DMS53 treated with DMSO at 0.1 percent for 48 hours (cell line): ENCODE measurements around the gene TMEM266.

ENCODE experiments used
- DNase-seq: peaks from one replicate; lab custom pipeline; 2025; ENCODE audit not compliant: unreplicated experiment; lab: John Stamatoyannopoulos, UW

TMEM266 gene

DNA sequence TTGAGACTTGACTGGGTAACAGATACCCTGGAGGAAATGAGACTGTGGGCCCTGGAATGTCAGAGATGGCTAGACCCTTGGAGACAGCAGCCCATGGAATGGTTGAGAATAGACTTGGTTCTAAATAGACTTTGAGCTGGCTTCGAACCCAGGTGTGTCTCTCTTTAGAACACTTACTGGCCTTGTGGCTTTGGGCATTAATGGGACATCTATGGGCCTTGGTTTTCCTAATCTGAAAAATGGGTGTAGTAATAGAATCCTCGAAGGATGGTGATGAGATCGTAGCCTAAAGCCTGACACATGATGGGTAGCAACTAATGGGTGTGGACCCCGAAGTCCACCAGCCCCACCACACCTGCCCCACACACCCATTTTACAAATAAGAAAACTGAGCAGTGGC, 119.2 kb downstream of the TMEM266 start:
- DNase-seq: no peak

DNA sequence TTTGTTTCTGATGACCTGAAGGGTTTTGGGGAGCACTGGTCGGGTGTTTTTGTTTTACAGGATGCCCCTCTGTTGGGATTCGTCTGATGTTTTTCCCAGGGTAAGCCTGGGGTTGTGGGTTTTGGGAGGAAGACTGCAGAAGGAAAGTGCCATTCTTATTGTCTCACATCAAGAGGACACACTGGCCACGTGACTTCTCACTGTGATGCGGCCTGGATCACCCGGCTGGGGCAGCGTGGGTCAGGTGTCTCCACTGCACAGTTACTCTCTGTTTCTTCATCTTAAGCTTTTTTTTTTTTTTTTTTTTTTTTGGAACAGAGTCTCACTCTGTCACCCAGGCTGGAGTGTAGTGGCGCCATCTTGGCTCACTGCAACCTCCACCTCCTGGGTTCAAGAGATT, 120.5 kb downstream of the TMEM266 start:
- DNase-seq: no peak

DNA sequence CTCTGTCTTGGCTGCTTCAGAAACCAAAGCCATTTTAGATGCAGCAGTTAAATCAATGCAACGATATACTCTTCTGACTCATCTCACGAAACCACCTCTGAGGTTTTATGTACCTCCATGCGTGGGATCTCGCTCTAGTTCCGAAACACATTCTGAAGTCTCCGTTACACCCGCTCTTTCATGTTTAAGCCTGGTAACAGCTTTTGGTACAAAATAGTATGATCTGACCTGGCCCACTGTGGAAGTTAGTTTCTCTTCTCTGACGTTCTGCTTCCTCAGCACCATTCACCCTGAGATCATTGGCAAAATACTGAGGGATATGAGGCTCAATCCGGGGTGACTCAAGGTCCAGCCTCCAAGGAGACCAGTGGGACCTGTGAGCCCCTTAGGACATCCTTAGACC, 121.9 kb downstream of the TMEM266 start:
- no peak for DNase-seq

DNA sequence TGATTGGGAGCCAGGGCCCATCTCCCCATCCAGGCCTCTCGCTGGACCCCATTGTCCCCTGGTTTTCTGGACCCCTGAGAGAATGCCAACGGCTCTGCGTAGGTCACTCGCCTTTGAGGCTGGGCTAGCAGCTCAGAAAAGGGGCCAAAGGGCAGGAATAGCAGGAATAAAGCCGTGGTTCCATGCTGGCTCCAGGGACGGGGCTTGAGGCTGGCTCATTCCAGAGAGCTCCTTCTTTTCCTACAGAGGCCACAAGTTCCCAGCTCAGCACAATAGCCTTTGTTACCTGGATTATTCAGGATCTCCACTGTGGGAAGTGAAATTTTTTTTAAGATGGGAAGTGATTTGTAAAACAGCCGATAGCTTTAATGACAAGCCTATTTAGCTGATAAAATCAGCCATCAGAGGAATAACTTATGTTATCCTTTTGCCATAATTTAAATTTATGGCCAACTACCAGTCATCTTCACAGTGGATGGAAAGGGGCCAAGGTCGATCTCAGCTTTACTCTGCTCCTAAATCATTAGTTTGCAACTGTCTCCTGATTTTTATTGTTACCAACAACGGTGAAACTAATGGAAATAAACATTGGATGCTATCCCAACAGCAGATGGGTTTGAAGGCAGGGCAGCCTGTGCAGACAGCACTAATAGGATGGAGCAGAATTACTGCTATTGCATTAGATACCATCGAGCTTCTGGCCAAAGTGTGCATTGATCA, 124.3 kb downstream of the TMEM266 start:
- DNase-seq: no peak

DNA sequence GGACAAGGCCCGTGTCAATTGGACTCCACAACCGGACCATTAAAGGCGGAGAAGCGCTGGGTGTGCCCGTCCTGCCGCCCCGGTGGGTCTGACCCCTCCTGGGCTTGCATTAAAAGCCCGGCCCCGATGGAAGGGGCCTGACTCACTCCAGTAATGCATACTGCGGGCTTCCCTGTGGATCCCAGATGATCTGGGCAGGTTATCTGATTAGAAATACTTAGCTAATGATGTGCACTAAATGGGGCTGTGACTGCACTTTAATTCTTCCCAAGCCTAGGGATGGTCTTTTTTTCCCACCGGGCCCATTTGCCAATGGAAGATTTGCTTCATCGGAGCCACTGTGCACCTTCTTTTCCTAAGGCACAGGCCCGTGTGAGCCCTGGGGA, 124.9 kb downstream of the TMEM266 start:
- DNase-seq: no peak

DNA sequence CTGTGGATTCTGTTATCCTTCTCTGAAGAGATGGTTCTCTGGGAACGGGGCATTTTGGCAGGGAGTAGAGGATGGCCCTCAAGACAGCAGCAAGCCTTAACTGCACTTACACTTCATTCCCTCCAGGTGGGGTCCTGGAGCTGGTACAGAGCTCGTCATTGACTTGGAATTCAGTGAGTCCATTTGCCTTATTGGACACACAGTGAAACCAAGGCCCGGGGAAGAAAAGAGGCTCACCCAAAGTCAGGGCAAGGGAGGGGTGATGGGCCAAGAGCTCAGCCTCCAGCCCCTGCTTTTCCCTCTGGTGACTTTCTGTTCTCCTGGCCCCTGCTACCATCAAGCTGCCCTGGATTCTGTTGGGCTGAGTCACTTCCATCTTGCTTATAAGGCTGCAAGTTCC, 125.9 kb downstream of the TMEM266 start:
- DNase-seq: peak; percentile 16

DNA sequence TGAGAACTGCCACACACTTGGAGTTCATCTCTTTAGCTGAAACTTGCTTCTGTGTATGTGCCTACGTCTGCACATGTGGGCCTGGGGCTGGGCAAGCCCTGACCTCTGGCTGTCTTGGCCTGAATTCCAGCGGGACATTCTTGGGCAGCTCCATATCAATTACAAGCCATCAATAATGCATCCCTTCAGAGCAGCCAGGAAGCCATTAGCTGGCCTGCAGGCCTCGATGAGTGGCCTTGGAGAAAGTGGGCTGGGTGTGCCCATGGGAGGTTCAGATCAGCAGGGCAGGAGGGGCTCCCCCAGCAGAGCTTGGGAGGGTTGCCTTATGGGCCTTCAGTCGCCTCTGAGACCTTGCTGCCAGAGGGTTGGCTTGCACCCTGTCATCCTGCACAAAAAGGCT, 127.4 kb downstream of the TMEM266 start:
- no peak for DNase-seq

DNA sequence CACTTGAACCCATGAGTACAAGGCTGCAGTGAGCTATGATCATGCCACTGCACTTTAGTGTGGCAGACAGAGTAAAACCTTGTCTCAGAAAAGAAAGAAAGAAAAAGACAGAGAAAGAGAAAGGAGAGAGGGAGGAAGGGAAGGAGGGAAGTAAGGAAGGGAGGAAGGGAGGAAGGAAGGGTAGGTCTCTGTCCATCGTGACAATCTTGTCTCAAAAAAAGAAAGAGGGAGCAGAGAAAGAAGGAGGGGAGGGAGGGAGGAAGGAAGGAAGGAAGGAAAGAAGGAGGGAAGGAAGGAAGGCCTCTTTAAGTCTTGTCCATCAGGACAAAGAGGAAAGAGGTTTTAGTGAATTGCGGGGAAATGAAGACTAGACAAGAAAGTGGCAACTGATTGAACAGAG, 129.3 kb downstream of the TMEM266 start:
- DNase-seq: no peak

DNA sequence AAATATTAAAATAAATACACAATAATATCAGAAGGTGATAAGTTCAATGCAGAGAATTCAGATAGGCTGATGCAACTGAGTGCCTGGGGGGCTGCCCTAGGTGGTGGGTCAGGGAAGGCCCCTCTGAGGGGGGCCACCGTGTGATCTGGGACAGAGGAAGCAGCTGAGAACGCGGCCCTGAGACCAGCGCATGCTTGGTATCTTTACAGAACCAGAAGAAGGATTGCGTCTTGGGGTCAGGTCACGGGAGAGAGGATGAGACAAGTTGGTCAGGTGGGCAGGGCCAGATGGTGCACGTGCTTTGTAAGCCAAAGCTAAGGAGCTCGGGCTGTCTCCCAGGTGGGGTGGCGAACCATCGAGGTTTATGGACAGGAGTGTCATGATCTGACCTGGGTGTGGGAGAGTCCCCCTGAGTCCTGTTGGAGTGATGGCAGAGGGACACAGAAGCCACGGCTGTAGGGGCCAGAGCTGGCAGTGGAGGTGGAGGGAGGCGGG, 130.3 kb downstream of the TMEM266 start:
- DNase-seq: no peak

DNA sequence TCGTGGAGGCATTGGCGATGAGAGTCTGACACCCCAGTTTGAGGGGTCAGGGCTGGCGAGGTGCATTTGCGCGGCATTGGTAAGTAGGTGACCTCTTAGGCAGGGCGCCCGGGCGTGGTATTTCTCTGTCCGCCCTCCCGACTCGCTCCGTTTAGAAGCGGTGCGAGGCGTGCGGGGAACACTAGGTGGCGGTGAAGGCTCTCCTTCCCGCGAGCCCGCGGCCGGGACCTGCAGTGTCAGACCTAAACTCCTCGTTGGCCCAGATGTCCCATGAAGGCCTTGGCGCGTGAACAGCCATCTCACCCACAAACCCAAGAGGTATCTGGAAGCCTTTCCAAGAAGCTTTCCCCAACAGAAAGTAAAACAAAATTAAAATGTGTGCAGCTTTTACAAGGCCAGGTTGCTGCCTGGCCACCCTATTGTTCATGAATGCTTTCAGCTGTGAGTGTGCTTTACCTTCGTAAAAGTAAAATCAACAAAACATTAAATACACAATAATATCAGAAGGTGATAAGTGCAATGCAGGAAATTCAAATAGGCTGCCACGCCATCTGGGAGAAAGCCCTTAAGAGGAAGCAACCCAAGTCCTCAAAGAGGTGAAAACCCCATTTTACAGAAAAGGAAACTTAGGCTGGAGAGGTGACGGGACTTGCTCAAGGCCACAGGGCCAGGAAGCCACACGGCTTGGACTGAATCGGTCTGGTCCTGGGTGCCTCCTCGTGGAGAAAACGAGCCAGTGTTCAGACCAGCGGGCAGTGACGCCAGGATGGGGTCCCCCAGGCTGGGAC, 131.2 kb downstream of the TMEM266 start:
- DNase-seq: peak; percentile 51

DNA sequence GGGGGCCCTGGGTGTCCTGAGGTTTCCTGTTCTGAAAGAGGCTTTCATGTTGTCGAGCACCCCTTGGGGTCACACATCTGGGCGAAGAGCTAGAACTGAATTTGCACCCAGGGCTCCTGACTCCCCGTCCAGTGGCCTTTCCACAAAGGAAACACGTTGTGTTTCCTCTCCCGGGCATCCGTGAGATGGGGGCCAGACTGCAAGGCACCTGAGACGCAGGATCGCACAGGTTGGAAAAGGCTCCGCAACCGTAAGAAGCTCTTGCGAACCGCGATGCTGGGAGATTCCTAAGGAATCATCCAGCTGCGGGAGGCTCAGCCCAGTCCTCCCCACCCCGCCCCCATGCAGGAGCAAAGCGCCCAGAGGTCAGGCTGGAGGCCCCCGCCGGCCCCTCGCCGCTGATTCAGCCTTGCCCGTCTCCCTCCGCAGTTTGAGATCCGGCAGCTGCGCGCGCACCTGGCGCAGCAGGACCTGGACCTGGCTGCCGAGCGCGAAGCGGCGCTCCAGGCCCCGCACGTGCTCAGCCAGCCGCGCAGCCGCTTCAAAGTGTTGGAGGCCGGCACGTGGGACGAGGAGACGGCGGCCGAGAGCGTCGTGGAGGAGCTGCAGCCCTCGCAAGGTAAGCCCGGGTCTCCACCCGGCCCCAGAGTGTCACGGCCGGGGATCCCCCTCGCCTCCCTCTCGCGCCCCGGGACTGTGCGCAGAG, 131.9 kb downstream of the TMEM266 start:
- peak; percentile 4 for DNase-seq

DNA sequence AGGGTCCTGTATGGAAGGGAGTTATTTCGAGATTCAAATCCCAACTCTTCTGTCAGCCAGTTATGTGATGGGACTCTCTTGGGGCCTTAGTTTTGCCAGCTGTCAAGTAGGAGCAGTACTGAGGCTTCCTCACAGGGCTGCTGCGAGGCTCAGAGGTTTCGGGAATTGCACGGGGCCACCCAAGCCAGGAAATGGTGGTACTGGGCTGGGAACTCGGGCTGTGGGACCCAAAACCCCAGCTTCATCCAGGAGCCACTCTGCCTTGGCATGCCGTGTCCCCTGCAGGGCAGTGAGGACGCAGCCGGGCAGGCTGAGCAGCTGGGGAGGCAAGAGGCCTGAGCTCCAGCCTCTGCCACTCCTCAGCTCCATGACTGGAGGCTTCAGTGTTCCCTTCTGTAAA, 132.9 kb downstream of the TMEM266 start:
- no peak for DNase-seq

DNA sequence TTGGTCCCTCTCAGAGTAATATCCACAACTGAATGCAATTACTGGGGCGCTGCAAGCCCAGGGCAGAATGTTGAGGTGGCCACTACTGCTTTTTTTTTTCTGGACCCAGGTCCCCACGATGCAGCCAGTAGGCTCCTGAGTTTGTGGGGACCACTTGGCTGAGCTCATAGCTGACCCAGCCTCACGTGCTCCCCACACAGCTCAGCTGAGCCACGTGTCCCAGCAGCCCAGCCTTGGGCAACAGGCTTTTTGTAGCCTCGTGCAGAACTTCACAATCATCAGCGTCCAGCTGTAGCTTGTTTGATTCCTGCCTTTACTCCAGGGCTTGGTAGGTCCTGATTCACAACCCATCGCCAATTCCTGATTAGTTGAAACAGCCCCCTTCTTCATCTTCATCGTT, 134.1 kb downstream of the TMEM266 start:
- no peak for DNase-seq

DNA sequence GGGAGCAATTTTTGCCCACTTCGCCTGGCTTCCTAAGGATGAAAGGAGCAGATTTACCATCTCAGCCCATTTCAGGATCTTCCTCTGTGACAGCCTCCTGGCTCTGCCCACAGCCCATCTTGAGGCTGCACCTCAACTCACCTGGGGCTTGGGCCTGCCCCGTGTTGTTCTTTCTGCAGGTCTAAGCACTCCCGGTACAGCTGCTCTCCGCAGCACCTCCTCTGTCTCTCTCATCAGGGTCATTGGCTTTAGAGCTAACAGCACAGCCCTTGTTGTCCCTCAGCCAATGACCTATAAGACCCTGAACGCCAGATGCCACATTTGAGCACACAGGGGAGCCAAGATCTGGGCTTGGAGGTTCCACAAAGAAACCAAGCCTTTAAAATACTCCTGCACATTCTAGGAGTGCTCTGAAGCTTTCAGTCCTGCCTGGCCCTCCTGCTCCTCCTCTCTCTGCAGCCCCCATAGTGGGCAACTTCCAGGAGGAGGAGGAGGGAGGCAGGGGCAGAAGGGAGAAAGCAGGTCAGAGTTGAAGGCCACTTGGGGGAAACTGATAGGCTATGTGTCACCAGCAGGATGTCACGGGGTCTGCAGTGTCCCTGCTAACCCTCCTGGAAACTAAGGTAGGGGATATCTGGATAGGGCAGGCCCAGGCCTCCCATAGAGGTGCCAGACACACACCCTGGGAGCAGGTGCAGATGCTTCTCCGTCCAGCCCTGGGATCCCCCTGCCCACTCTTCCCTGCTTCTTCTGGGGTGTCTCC, 135.9 kb downstream of the TMEM266 start:
- DNase-seq: no peak

DNA sequence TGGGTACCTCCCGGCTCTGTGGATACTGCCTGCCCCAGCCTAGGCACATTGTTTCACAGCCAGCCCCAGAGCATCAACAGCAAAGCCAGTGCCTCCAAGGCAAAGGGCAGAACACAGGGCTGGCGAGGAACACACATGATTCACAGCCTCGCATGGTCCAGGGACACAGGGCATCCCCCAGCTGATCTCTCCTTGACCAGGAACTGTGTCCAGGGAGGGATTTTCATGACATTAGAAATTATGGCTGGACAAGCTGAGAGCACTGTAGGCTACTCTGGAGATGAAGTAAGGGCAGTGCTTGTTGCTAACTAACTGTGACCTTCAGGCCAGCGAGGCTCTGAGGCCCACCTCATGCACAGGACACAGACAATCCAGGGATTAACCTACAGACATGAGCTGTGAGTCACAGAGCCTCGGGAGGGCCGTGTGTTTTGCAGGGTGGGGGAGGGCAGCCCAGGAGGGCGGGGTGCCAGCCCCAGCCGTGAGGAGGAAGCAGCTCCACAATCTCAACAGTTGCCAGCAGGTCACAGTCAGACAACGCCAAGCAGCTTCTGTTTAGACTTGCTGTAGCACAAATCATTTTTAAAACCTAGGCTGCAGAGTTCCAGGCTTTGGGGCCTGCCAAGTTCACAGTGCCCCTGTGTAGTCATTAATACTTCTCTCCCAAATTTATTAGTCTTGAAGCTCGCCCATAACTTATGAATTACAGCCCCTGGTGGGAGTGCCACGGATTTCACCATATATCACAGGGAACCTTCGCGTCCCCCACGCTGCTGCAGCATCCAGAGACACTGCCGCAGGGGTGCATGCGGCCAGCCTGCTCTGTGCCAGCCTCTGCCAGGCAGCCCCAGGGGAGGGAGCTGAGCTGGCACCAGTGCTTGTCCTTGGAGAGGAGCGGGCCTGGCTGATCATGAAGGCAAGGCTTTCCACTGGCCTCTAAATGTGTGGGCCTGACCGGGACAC, 136.8 kb downstream of the TMEM266 start:
- DNase-seq: peak; percentile 23

DNA sequence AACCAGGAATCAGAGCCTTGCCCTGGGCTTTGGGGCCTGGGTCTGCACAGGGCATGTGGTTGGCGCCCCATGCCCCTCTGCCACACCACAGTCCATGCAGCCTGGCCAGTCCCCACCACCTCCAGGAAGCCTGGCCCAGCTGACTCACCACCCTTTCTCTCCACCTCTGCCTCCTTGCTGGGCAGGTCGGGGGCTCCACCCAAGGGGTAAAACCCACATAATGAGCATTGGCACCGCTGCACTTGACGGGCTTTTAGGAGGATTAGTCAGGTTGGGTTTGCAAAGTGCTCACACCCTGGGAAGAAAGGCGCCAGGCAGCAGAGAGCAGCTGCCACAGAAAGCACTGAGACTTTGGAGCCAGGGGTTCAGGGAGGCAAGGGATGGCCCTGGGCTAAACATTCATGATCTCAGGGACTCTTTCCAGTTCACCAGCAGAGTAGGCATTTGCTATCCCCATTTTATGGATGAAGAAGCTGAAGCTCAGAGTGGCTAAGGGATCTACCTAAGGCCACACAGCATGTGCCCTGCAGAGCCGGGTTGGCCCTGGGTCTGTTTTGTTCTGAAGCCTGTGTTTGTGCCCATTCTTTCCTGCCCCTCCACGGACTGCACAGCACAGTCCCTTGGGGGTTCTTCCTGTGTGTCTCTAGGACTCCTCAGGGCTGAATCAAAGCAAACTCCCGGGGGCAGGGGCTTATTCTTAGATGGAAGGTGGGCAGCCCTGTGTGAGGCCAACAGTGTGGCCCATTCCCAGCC, 138.1 kb downstream of the TMEM266 start:
- no peak for DNase-seq

DNA sequence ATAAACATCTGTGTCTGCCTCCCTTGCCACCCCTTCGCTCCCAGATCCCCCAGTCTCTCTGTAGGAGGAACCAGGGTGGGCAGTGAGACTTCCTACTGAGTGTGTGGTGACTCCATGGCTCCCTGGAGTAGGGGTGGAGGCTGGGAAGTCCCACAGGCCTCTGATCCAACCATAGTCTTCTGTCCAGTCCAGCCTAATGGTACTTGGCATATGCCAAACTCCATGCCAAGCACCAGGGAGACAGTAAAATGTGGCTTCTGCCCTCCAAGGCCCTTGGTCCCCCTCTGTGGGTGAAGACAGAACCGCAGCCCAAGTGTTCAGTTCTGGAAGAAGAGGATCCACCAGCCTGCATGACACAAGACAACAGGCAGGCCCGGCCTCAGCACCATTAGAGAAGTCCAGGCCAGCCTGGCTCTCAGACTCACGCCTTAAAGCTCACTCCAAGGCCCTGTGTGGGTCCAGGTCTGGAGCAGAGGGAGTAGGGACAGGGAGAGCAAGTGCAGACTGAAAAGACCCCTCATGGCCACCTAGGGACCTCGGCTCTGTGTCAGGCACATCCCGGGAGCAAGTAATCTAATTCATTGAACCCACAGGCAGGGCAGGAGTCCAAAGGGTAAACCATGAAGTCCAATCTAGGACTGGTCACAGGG, 138.8 kb downstream of the TMEM266 start:
- no peak for DNase-seq
